HG02642 (cell line): ENCODE results near the gene SLC25A14.

Experiments used
- ATAC-seq: cut with Tn5 transposase; IDR thresholded peaks from one replicate; pipeline ENCODE4 v1.9.1; 2021; ENCODE audit warnings: mild to moderate bottlenecking; ENCODE audit not compliant: unreplicated experiment, poor library complexity

Gene SLC25A14

DNA sequence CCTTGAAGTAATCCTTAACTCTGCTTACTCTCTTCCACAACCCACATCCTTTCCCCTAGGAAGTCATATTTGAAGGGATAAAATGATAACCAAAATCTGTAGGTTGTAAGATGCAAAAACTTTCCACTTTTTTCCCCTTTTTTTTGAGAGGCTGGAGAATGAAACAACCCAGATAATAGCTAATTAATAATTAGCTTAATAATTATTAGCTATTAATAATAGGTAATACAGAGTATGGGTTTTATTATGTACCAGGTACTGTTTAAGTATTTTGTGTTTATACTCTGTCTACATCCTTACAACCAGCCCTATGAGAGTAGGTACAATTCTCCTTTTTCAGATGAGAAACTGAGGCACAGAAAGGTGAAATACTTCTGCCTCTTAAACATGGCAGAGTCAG lies 36.4 kb downstream of the SLC25A14 start:
- ATAC-seq: no peak

DNA sequence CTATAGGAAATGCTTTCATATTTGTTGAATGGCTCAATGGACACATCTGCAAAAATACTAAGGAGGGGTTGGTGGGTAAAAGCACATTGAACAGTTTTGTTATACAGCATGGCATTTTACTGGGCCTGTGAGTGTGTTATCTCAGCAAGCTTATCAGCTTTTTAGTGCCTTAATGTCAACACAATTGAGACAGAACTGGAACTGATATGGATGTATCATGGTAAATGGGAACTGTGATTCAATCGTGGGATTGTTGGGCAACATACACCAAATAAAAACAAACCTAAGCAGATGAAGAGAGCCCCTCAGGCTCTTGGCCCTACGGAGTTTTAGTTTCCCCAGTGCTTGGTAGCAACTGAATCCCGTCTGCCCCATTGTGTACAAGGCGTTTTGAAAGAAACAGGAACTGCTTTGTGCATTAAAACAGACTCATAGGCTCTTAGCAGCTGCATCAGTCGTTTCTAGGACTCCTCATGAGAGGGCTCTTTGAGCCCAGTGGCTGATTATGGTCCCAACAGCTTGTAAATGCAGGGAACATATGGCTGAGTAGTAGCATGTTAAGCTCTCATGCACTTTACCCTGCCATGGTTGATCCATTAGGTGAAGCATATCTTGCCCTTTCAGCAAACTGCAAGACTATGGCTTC lies 38.4 kb downstream of the SLC25A14 start:
- ATAC-seq: no peak

DNA sequence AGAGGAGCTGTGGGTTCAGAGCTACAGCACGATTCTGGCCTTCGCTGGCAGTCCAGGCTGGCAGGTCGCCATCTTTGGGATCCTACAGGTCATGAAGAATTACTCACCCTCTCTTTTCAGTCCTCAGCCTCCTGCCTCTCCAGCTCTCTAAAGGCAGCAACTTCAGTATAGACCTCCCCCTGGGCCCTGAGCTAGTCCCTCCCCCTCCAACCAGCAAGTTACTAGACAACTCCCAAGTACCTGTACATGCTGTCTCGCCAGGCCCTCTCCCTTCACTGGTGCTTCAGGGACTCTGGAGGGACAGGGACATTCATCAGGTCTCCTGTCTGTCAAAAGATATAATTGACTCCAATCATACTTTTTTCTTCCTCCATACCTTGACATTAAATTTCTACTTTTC lies 45.8 kb downstream of the SLC25A14 start, which contains the start of gene GPR119:
TSS of gene GPR119 (minus strand) at position 155 of the 400 bp plus-strand sequence. CDS start 227 bp downstream, outside the sequence.
- ATAC-seq: no peak

DNA sequence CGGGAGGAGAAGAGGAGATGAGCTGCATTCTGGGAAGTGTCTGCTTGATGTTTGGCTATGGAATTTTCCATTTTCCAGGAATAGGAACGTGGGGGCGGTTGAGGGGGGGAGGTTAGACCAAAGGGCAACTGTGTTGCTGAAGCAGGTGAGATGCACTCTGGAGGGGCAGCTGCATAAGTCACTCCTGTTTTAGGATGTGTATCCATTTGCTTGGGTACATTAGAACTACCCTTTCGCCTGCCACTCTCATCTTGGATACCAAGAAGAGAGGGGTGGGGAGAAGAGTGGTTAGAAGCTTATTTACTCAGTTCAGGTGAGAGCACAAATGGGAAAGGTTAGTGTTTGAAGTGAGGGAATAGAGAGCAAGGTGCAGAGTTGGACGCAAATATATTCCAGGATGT lies 46.7 kb downstream of the SLC25A14 start:
- ATAC-seq: no peak

DNA sequence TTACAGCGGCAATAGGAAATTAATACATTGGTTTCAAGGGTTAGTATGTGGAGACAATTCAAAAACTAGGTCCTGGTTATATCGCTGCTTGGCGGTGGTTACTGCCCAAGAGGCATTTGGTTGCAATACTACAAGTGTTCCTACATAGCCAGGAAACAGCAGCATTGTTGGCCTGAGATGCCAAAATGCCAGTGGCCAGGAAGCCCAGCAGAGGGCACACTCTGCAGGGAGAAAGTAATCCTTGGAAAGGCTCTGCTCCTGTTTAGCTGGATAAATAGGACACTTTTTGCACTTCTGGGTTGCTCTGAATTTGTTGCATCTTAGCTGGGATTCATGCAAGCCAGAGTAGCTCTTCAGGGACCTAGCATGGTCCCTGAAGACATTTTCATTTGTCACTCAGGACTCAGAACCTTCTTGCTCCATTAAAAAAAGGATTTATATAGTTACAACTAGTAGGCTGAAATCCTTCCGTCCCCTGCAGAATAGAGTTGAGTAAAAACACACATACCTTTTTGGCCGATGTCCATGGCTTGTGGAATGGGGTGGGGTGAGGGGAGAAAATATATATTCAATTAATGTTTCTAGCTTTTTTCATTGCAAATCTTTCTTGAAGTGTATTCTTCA lies 53.8 kb downstream of the SLC25A14 start:
- ATAC-seq: no peak

DNA sequence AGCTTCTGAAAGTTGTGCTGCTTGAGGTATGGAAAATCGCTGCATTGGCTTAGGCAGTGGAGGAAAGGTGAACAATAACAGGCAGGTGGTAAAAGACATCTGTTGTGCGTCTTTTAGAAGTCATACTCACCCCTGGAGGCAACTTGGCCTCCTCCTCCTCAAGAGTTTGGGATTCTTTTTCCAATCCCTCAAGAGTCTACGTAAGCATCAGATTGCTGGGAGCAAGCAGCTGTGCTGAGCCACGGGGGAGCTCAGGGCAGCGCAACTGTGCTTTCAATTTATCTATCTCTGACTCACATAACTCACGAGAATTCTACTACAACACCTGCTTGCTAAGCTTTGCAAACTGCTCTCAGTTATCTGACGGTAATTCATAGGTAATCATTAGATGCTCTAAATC lies 55.6 kb downstream of the SLC25A14 start:
- ATAC-seq: no peak

DNA sequence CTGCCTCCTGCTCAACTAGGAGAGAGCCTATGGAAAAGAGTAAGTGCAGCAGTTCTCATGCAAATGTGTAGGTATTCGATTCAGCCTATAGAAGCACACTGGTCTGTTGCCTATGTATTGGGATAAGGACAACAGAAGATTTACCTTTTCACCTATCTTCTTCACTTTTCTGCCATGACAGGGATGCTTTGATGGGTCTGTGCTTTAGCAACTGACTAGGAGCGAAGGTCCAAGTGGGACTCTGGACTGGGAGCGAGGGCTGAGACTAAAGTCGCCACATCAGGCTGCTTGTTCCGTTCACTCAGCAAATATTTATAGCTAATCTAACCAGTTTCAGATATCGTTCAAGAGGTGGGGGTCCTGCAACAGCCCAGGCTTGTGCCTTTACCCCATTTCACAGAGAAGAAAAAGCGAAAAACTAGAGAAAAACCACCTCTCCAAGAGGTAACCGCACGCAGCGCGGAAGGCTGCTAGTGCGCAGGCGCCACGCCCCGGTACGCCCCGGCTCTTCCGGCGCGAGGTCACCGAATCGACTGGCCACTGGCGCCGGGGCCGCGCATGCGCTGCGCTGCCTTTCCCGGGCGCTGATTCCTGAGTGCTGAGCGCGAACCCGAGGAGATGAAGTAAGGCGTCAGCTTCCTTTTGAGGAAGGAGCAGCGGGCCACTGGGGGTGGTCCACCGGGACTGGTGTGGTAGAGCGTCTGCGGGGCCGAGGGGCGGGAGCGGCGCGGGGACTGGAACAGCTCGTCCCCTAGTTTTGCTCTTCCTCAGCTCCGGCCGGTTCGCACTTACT lies 61.9 kb downstream of the SLC25A14 start, which contains the start of gene RBMX2:
TSS of gene RBMX2 (plus strand) at position 573 of the 793 bp plus-strand sequence. CDS start at position 619, 46 bp downstream.
- peak; percentile 98 for ATAC-seq

DNA sequence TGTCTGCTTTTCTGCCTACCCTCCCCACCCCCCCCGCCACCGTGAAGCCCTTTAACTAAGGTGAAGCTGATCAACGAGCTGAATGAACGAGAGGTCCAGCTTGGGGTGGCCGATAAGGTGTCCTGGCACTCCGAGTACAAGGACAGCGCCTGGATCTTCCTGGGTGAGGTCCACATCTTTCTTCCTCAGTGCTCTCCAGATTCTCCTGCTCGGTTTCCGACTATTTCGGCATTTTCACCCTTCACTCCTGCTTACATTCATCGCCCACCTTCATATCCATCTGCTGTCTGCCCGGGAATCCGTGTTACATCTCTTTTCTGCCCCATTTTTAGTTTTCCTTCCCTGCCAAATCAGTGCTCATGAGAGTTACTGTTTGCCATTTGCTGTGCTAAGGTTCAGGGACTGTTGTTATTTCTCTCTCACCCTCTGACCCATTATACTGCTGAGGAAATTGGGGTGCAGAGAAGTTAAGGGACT lies 62.5 kb downstream of the SLC25A14 start:
- ATAC-seq: no peak

DNA sequence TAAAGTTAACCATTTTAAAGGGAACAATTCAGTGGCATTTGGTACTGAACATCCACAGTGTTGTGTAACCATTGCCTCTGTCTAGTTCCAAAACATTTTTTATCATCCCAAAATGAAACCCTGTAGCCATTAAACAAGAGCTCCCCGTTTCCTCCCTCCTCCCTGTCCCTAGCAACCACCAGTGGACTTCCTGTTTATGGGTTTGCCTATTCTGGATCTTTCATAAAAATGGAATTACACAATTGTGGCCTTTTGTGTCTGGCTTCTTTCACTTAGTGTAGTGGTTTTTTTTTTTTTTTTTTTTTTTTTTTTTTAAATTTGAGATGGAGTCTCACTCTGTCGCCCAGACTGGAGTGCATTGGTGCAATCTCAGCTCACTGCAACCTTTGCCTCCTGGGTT lies 73.7 kb downstream of the SLC25A14 start:
- no peak for ATAC-seq

DNA sequence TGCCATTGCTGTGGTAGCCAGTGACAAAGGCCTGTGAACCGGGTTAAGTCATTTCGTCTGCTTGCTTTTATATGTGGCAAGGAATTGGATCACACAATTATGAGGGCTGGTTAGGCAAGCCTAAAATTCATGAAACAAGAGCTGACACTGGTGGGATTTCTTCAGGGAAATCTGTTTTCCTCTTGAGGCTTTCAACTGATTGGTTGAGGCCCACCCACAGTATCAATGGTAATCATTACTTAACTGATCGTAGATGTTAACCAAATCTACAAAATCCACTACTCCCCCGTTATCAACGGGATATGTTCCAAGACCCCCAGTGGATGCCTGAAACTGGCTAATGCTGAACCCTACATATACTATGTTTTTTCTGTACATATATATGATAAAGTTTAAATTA lies 75.1 kb downstream of the SLC25A14 start:
- ATAC-seq: no peak

DNA sequence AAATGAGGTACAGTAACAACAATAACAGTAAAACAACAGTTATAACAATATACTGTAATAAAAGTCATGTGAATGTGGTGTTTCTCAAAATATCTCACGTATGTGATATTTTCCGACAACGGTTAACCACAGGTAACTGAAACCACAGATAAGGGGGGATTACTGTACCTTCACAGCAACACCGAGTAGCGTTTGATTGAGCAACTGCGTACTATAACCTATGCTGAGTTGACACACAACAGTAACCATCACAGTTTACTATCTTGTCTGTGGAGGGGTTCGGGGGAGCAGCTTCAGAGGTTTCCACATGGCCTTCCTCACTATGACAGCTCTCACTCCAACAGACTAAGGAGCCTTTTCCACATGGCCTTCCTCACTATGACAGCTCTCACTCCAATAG lies 75.5 kb downstream of the SLC25A14 start:
- no peak for ATAC-seq

DNA sequence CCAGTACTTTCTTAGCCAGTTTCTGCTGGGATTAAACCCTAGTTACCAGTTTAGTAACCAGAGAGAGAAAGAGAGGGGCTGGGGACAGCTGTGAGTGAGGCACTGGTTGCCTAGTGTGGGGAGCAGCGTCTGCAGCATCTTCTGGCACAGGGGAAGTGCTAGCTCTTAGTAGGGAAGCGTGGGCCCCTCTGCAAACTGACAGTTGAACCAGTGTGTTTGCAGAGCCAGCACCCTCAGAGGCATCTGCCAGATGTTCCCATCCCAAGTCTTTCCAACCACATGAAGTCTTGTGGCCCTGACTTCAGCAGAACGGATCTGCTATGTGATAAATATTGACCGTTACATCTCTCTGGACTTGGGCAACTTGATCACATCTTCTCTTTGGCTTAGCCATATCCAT lies 77.1 kb downstream of the SLC25A14 start:
- no peak for ATAC-seq

DNA sequence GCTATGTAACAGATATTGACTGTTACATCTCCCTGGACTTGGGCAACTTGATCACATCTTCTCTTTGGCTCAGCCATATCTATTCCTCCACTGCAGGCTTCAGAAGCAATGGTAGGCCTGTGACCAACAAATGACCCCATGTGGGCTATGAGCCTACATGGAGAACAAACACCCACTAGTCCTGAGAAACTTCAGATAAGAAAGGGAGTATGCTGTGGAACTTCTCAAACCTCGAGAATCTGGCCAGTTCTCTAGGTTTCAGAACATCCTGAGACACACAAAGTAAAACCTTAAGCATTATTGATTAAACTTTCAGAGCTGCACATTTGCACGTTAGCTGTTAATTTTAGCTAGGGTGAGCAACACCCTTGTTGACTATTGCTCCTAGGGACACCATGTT lies 78.3 kb downstream of the SLC25A14 start:
- ATAC-seq: no peak

DNA sequence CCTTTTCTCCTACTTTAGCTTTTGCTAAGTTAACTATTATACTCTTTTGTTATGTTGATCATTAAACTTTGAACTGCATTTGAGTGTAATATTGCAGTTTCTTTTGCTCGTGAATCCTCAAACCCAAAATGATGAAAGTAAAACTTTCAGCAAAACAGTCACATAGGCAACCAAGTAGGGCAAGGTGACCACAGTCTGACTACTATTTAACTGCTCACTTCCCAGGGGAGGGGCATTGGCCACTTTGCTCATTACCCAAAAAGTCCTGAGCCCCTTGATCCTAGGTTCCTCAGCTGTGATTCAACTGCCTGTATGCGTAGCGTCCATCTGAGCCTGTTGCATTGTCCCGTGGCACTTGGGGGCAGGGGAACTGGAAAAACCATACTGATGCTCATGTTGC lies 79.0 kb downstream of the SLC25A14 start:
- ATAC-seq: no peak

DNA sequence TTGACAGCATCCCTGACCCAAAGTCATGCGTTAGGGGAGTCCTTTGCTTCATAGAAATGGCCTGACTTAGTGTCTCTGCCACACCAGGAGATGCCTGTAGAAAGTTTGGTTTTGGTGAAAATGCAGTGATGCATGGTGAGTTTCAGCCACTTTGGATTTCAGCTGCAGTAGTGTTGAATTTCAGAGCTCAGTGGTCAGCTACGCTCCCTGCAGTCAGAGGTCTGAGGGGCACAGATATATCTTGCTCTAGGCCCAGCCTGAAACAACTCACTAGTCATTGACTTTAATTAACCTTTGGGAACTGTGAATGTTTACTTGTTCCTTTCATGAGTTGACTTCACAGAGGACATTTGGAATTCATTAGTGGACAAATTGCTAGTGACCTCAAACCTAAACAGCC lies 79.5 kb downstream of the SLC25A14 start:
- ATAC-seq: no peak
